Tracheal epithelial cell (primary cell): ENCODE measurements around the gene TSC22D4. TPM values are rescaled to one million over a fixed set of nuclear protein-coding genes. Genes with fewer than 3 reads are reported as not detected.

Source experiments
- total RNA-seq: library from RNA; depleted of rRNA; stranded (reverse); fragments of >200 nt; gene quantifications from 2 replicates; pipeline ENCODE4 v1.2.1, GENCODE V29; 2014

Gene TSC22D4
- total RNA-seq: 12.4 and 14.9 TPM in 2 replicates

DNA sequence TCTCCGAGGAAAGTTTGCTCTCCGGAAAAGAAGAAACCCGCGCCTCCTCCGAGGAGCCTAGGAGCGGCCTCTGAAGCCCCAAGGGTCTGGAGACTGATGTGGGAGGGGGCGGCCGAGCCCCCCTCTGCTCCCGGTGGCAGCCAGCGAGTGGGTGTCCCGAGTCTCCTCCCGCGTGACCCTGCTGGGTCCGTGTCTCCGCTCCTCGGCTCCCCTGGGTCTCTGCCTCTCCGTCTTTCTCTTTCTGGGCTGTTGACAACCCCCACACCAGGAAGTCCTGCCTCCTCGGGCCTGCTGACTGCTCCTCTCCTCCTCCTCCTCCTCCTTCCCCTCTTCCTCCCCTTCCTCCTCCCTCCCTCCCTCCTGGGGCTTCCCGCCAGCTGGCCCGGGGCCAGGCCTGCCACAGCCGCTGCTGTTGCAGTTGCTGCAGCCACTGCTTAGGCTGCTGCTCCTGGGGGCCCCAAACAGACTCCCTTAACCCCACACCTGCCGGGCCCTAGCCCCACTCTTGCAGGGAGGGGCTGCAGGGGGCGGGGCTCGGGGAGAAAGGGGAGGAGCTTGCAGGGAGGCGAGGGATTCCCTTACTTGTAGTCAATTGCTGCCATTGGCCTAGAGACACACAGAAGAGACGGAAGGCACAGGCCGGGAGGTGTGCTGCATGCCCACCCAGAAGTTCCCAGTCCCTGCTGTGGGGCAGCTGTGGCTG is at the start of gene TSC22D4:
TSS of gene TSC22D4 (minus strand) at position 257 of the 703 bp plus-strand sequence. CDS start 1,176 bp downstream, outside the sequence.

DNA sequence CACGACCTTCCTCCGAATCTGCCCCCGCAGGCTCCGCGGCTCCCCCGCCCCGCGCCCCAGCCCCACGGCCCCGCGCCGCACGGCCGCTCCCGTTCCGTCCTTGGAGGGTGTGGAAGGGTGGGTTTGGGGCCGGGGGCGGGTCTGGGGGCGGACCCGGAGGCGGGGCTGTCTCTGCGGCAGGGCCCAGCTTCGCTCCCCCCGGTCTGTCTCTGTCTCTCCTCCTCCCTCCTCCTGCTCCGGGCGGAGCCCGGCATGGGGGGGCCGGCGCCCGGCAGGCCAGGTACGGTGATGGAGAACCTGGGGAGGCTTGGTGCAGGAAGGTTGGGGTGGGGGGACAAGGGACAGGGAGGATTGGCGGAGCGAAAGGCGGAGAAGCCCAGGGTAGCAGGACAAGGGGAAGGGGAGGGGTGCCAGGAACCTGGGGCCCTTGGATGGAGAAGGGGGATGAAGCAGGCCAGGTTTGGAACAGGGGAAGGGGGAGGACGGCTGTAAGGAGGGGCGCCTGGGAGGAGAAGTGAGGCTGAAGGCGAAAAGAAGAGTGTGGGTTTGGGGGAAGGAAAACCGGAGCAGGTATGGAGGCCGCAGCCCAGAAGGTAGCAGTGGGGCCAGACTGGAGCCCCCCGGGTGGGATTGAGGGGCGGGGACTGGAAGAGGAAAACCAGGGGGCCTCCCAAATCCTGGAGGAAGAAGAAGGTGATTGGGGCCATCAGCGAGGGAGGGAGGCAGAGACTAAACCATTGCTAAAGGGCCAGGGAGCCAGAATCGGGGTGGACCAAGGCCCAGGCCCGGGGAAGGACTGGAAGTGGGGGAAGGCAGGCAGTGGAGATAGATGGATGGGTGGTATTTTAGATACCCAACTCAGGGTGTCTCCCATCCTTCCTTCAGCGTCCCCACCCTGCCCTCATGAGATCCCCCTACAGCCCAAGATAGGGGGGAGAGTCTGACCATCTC is 5.0 kb upstream of the TSC22D4 start, which contains the start of gene NYAP1:
TSS of gene NYAP1 (plus strand) at position 206 of the 951 bp plus-strand sequence. CDS start 1,385 bp downstream, outside the sequence.

DNA sequence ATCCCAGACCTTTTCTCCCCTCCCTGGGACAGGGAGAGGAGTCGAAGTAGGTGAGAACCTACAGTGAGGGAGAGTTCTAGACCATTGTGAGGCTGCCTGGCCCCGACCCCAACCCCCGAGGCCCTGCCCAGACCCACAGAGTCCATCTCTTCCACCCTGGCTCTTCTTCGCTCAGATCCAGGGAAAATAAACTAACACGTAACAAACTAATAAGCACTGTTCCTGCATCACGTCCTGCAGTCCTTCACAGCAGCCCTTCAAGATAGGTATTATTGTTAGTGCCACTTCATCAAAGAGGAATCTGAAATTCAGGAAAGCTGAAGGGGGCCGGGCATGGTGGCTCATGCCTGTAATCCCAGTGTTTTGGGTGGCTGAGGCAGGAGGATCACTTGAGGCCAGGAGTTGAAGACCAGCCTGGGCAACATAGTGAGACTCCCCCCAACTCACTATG is 14.8 kb downstream of the TSC22D4 start, which contains the start of gene SPACDR:
TSS of gene SPACDR (minus strand) at position 51 of the 451 bp plus-strand sequence. CDS start 235 bp downstream, outside the sequence.

DNA sequence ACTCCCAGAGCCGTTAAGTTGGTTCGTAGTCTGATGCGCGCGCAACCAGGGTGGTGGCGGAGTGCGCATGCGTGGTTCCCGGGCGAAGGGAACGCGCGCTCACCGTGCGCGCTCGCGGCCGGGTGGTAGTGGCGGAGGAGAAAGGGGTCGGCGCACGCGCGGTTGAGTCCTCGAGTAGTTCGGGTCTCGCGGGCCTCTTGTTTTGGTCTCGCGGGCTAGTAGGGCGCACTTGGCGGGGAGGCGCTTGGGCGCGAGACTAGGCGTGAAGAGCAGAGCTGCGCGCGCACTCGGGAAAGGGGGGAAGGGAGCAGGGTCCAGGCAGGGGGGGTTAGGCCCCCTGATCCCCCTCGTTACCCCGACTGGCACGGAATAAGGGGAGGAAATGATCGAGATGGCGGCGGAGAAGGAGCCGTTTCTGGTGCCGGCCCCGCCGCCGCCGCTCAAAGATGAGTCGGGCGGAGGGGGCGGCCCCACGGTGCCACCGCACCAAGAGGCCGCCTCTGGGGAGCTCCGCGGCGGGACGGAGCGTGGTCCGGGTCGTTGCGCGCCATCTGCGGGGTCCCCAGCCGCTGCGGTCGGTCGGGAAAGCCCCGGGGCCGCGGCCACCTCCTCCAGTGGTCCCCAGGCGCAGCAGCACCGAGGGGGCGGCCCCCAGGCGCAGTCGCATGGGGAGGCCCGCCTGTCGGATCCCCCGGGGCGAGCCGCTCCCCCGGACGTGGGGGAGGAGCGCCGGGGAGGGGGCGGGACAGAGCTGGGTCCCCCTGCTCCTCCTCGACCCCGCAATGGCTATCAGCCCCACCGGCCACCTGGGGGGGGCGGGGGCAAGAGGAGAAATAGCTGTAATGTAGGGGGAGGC is 49.1 kb downstream of the TSC22D4 start, which contains the start of gene MEPCE:
TSS of gene MEPCE (plus strand) at position 195 of the 856 bp plus-strand sequence. CDS start at position 383, 188 bp downstream.

DNA sequence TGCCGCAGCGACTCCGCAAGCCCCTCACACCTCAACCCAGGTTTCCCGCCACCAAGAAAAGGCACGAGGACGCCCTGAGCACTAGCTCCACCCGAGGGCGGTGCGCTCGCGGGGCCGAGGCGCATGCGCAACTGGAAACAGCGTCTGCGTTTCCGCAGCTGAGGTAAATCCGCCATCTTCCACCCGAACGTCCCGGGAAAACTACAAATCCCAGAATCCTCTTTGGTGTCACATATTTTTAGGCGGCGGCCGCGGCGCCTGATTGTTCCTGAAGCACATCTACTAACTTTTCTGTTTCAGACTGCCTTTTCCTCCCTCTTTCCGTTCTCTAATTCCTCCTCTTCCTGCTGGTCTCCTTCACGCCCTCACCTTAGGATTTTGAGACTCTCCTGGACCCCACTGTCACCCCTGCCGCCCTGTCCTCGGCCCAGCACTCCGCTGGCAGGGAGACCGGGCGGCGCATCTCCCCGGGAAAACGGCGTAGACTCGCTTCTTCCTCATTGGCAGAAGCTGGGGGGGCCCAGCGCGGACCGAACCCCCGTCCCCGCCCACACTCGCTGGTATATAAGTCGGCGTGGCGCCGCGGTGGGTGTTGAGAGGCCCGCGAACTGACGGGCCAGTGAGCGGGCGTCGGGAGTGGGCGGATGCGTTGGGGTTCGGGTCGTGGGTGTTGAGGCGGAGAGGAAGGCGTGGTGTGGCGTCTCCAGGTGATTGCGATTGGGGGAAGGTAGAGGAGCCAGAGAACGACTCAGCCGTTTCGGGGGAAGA is 50.6 kb downstream of the TSC22D4 start, which contains the start of gene ZCWPW1:
TSS of gene ZCWPW1 (minus strand) at position 505 of the 768 bp plus-strand sequence. CDS start 8,054 bp downstream, outside the sequence.

Other genes with a start within 250 kb of the TSC22D4 start
- not detected in 2 replicates for gene SPDYE3, start 171.5 kb downstream of the TSC22D4 start, total RNA-seq
- gene PILRB, start 121.1 kb downstream of the TSC22D4 start, total RNA-seq: 3.2 and 5.8 TPM in 2 replicates
- under 0.01 TPM in 1 of 2 replicates, not detected in the other for gene PILRA, start 105.7 kb downstream of the TSC22D4 start, total RNA-seq
- 1.4 and 2.8 TPM in 2 replicates for gene ZCWPW1, start 50.5 kb downstream of the TSC22D4 start, total RNA-seq
- 14.9 and 16.6 TPM in 2 replicates for gene MEPCE, start 49.4 kb downstream of the TSC22D4 start, total RNA-seq
- 36.6 and 39.2 TPM in 2 replicates for gene PPP1R35, start 42.7 kb downstream of the TSC22D4 start, total RNA-seq
- gene SPACDR, start 15.0 kb downstream of the TSC22D4 start, total RNA-seq: 0.48 and 0.85 TPM in 2 replicates
- gene NYAP1, start 4.7 kb upstream of the TSC22D4 start, total RNA-seq: 0.85 and 1.4 TPM in 2 replicates
- gene AGFG2, start 60.0 kb upstream of the TSC22D4 start, total RNA-seq: 3.4 and 7.0 TPM in 2 replicates
- gene SAP25, start 94.7 kb upstream of the TSC22D4 start, total RNA-seq: not detected in 2 replicates
- gene LRCH4, start 106.9 kb upstream of the TSC22D4 start, total RNA-seq: 10.9 and 11.6 TPM in 2 replicates
- 0.64 TPM in 1 of 2 replicates, not detected in the other for gene FBXO24, start 107.1 kb upstream of the TSC22D4 start, total RNA-seq
- gene PCOLCE, start 123.1 kb upstream of the TSC22D4 start, total RNA-seq: 1.4 TPM in 1 of 2 replicates, not detected in the other
- gene MOSPD3, start 133.3 kb upstream of the TSC22D4 start, total RNA-seq: 3.6 and 3.9 TPM in 2 replicates
- 0.72 and 1.3 TPM in 2 replicates for gene TFR2, start 162.3 kb upstream of the TSC22D4 start, total RNA-seq
- gene ACTL6B, start 177.2 kb upstream of the TSC22D4 start, total RNA-seq: not detected in 2 replicates
- gene GNB2, start 194.5 kb upstream of the TSC22D4 start, total RNA-seq: 99.3 and 110 TPM in 2 replicates
- 12.3 and 15.1 TPM in 2 replicates for gene GIGYF1, start 215.0 kb upstream of the TSC22D4 start, total RNA-seq
- gene POP7, start 226.9 kb upstream of the TSC22D4 start, total RNA-seq: 40.7 and 63.1 TPM in 2 replicates
- not detected in 2 replicates for gene EPO, start 241.3 kb upstream of the TSC22D4 start, total RNA-seq